ENCODE results near the gene CSF3.

The CSF3 gene

GRCh38 chr17:40063187-40063771, 48.0 kb downstream of the CSF3 start:
- no peak for FAIRE-seq

GRCh38 chr17:40063901-40064531, 48.8 kb downstream of the CSF3 start:
- FAIRE-seq, result no peak

DNA sequence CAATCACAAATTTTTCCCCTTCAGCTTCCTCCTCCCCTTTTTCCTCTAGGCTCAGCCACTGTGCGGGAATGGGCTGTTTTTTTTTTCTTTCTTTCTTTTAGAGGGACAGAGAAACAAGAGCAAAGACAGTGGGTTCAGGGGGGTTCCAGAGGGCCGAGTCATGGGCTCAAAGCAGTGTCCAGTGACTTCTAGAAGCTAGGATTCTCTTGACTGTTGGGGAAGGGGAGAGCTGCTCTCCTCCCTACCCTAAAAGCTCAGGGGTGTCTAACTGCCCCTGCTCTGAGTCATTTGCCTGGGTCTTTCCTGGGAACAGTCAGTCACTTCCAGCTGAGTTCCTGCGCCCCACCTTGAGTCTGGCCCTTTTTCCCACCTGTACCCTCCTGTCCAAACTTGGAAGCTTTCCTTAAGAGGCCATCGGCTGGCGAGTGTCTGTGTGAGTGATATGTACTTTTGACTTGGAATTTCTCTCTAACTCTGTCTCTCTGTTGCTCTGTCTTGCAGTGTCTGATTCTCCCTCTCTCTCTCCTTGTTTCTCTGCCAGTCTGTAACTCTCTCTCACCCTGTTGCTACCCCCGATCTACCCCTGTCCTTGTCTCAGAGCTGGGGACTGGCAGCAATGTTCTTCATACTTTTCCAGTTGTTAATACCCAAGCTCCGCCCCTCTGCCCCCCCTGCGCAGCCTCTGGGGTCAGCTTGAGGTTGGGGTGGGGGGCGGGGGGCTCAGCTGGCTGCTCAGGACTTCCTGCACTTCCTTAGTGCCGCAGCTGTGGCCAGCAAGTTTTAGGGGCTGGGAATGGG, 49.9 kb downstream of the CSF3 start:
- no peak for FAIRE-seq

GRCh38 chr17:40065769-40066510, 50.7 kb downstream of the CSF3 start:
- no peak for FAIRE-seq

Data from islet of Langerhans (tissue), 1 donor.